Upper lobe of right lung (tissue), 1 donor: ENCODE data around the gene A4GALT. TPM values are rescaled to one million over a fixed set of nuclear protein-coding genes. Genes with fewer than 3 reads are reported as not detected.

Experiments used
- ATAC-seq: fragments of 200-7000 bp; cut with Tn5 transposase; one replicate; pipeline ENCODE4 v1.9.1; 2020; ENCODE audit warnings: mild to moderate bottlenecking, moderate library complexity
- DNase-seq: peaks from one replicate; pipeline ENCODE4 v3.0.0-alpha.2; 2020
- H3K27ac ChIP-seq: fragments of 200-600 bp; one replicate; pipeline ENCODE4 v1.8.0; 2022
- H3K27me3 ChIP-seq: fragments of 200-600 bp; one replicate; pipeline ENCODE4 v1.8.0; 2022; ENCODE audit warnings: mild to moderate bottlenecking
- H3K36me3 ChIP-seq: fragments of 200-600 bp; one replicate; pipeline ENCODE4 v1.8.0; 2022
- H3K4me1 ChIP-seq: fragments of 200-600 bp; one replicate; pipeline ENCODE4 v1.8.0; 2022
- H3K4me3 ChIP-seq: fragments of 200-600 bp; one replicate; pipeline ENCODE4 v1.8.0; 2022; ENCODE audit warnings: mild to moderate bottlenecking
- H3K9me3 ChIP-seq: fragments of 200-600 bp; one replicate; pipeline ENCODE4 v1.8.0; 2022
- CTCF ChIP-seq: fragments of 200-600 bp; IDR thresholded peaks from one replicate; pipeline ENCODE4 v1.8.0; 2022; ENCODE audit warnings: antibody characterized with exemption
- intact Hi-C: fragments of 100-400 bp; cut with DNase I; formaldehyde crosslinking; loops from one replicate; pipeline ENCODE4 v1.11.0; 2022
- total RNA-seq: library from RNA; stranded (reverse); fragmentation: NEBNext Ultra II Directional; extraction: Animal tissue kit (Norgen Biotek cat#: 25700); gene quantifications from one replicate; pipeline ENCODE4 v1.2.1, GENCODE V29; 2021
- donor health status: DM: no; HTN: yes; CAD: no; lungs with severe emphysema.

The A4GALT gene
- total RNA-seq, 1 donor from 2014 or later, result 25.7 TPM

- Histone ChIP-seq H3K27me3 (no peaks in the 10 kb centered on the region), H3K9me3 (peaks cover 11% of the 10 kb centered on the region), H3K4me3 (no peak overlapping the region), H3K27ac (peak overlapping the region; percentile 67), H3K36me3 (no peaks in the 10 kb centered on the region), H3K4me1 (peaks cover 6% of the 10 kb centered on the region)
- DNase-seq (no peak), ATAC-seq (peak; percentile 83)
- no peak for TF ChIP-seq CTCF
- intact Hi-C loops, result loop anchor here (10.0 kb wide), 1 partner anchor 57 kb away; no protein-coding TSS in a partner anchor
These were observed 8.5 kb downstream of the A4GALT start for GRCh38 chr22:42711895-42712837.

- DNase-seq, result no peak
- no peak overlapping the region for H3K4me3 ChIP-seq
- TF ChIP-seq CTCF, result no peak
- peak overlapping the region; percentile 67 for H3K27ac ChIP-seq
- H3K9me3 ChIP-seq, result peaks cover 11% of the 10 kb centered on the region
- ATAC-seq, result no peak
- H3K36me3 ChIP-seq, result no peaks in the 10 kb centered on the region
- intact Hi-C loops, result loop anchor here (10.0 kb wide), 1 partner anchor 57 kb away; no protein-coding TSS in a partner anchor
- H3K4me1 ChIP-seq, result peaks cover 6% of the 10 kb centered on the region
- no peaks in the 10 kb centered on the region for H3K27me3 ChIP-seq
These were observed 9.4 kb downstream of the A4GALT start for GRCh38 chr22:42711281-42711731.

GRCh38 chr22:42708417-42708816 lies 12.3 kb downstream of the A4GALT start:
- peaks cover 6% of the 10 kb centered on the region for H3K4me1 ChIP-seq
- H3K36me3 ChIP-seq, result no peaks in the 10 kb centered on the region
- ATAC-seq (no peak), DNase-seq (no peak)
- peaks cover 11% of the 10 kb centered on the region for H3K9me3 ChIP-seq
- no peaks in the 10 kb centered on the region for H3K27me3 ChIP-seq
- no peak overlapping the region for H3K4me3 ChIP-seq
- no peak overlapping the region for H3K27ac ChIP-seq
- TF ChIP-seq CTCF, result no peak
- intact Hi-C loops, result no loop called here

- Histone ChIP-seq H3K27ac (no peak overlapping the region), H3K9me3 (peaks cover 11% of the 10 kb centered on the region), H3K4me1 (peaks cover 6% of the 10 kb centered on the region), H3K4me3 (no peak overlapping the region), H3K27me3 (no peaks in the 10 kb centered on the region), H3K36me3 (no peaks in the 10 kb centered on the region)
- ATAC-seq (no peak), DNase-seq (no peak)
- no peak for TF ChIP-seq CTCF
- intact Hi-C loops, result no loop called here
These were observed 13.2 kb downstream of the A4GALT start for GRCh38 chr22:42707496-42707895.

- Histone ChIP-seq H3K9me3 (peaks cover 8% of the 10 kb centered on the region), H3K27me3 (no peaks in the 10 kb centered on the region), H3K27ac (no peak overlapping the region), H3K36me3 (no peaks in the 10 kb centered on the region), H3K4me3 (no peak overlapping the region), H3K4me1 (no peaks in the 10 kb centered on the region)
- no peak for TF ChIP-seq CTCF
- intact Hi-C loops, result no loop called here
- DNase-seq (no peak), ATAC-seq (no peak)
These were observed 15.8 kb downstream of the A4GALT start for GRCh38 chr22:42704896-42705295.
